Gastroesophageal sphincter (tissue), 3 donors: ENCODE data around the gene SH2D6.

ENCODE experiments used
- CTCF ChIP-seq, 4 experiments: fragments of 200-600 bp in 2 of 4; fragments of 450-650 bp in 2 of 4; sonication (generic) in 1 of 4; IDR thresholded peaks; one replicate each; pipeline ENCODE4 v1.5.1; 2017 to 2019; ENCODE audit warnings: antibody characterized with exemption in 4 of 4, mild to moderate bottlenecking in 2 of 4, moderate library complexity in 2 of 4
- POLR2AphosphoS5 ChIP-seq: sonication (generic); formaldehyde crosslinking; IDR thresholded peaks from one replicate; pipeline ENCODE4 v1.6.1; 2017; ENCODE audit warnings: antibody characterized with exemption

- TF ChIP-seq CTCF (IDR thresholded peaks at IDR 0.05): no peak
- TF ChIP-seq POLR2AphosphoS5: no peak
These were observed 42.0 kb upstream of the SH2D6 start for GRCh38 chr2:85376291-85377065.
